HG02642 (cell line): ENCODE measurements around the gene ARSG.
"Not testable (repeated sequence)": the region's sequence is repeated elsewhere in the genome, so short reads cannot be mapped to it uniquely, and the experiment has no call there.

ENCODE experiments used
- ATAC-seq: cut with Tn5 transposase; IDR thresholded peaks from one replicate; pipeline ENCODE4 v1.9.1; 2021; ENCODE audit warnings: mild to moderate bottlenecking; ENCODE audit not compliant: unreplicated experiment, poor library complexity

Gene ARSG

DNA sequence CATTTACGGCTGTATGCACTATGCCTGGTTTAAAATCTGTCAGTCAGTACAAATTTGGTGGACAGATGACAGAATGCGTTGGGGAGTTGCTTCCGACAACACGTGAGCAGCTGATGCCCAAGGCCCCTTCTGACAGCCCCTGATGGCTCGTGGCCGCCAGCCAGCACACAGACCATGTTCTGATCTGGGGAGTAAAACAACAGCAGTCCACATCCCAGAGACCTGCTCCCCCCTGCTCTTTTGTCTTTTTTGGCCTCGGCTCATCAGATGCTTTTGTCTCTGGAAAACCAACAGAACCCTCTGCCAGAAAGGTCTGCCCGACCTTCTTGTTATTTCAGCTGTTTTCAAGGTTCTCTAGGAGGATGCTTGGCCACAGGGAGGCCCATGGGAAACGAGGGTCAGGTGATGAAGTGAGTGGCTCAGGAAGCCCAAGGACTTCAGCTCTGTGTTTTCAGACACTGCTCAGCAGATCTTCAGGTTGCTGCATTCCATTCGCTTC lies 10.8 kb downstream of the ARSG start:
- ATAC-seq = no peak

DNA sequence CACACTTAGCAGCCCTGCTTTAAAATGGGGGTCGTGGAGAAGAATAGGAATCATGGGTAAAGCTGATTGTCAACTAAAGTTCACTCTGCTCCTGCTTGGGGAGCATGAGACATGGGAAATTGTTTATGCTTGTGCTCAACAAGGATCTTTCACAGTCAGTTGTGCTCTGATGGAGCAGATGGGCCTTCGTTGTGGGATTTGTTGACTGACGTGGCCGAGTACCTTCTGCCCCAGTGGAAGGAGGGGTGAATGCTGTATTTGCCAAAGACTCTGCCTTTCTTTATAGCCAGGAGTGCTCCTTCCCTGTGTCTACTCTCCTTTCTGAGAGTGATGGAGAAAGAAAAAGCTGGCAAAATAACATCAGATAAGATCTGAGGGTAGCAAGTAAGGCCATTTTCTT lies 11.4 kb downstream of the ARSG start:
- ATAC-seq = no peak

DNA sequence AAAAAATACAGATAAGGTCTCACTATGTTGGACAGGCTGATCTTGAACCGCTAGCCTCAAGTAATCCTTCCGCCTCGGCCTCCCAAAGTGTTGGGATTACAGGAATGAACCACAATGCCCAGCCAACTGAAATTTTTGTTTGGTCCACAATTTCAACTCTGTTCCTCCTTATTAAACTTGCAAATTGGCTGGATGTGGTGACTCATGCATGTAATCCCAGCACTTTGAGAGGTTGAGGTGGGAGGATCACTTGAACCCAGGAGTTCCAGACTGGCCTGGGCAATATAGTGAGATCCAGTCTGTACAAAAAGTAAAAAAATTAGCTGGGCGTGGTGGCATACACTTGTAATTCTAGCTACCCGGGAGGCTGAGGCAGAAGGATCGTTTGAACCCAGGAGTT lies 13.4 kb downstream of the ARSG start:
- ATAC-seq = no peak

DNA sequence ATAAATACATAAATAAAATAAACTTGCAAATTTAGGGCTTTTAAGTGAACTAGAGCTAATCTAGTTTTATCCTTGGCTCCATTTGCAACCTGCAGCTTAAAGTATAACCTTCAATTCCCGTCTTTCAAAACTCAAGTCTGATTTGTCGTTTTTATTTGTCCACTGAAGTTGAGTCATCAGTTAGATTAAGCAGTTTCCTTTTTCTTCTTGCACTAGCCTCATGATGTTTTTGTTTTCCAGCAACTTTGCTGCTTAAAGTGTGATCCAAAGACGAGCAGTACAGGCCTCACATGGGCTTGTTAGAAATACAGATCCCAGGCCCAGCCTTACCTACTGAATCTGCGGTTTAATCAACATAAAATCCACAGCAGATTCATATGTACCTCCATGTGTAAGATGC lies 13.8 kb downstream of the ARSG start:
- ATAC-seq = no peak

DNA sequence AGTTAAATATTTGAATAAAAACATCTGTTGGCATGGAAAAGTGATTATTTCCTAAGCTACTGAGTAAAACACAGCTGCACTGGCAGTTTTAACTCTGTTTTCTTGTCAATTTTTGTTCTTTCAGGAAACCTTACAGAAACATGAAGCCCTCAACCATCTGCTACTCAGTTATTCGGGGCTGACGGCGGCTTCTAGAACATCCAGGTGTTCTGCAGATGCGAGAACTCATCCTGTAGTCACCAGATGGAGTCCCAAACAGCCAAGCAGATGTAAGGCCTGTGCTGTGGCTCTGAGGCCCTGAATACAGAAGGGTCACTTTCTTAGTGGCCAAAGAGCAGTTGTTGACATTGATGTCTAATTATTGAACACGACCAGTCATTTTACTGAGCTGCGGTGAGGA lies 15.5 kb downstream of the ARSG start:
- ATAC-seq = no peak

DNA sequence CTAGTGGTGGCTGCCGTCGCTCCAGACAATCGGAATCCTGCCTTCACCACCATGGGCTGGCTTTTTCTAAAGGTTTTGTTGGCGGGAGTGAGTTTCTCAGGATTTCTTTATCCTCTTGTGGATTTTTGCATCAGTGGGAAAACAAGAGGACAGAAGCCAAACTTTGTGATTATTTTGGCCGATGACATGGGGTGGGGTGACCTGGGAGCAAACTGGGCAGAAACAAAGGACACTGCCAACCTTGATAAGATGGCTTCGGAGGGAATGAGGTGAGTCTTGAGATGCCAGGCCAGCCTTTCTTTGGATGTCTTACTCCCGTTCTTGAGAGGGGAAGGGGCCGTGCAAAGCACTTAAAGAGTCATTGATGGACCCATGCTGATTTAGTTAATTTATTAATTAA lies 16.1 kb downstream of the ARSG start:
- no peak for ATAC-seq

DNA sequence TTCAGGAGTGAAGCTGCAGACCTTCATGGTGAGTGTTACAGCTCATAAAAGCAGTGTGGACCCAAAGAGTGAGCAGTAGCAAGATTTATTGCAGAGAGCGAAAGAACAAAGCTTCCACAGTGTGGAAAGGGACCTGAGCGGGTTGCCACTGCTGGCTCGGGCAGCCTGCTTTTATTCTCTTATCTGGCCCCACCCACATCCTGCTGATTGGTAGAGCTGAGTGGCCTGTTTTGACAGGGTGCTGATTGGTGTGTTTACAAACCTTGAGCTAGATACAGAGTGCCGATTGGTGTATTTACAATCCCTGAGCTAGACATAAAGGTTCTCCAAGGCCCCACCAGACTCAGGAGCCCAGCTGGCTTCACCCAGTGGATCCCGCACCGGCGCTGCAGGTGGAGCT lies 17.2 kb downstream of the ARSG start:
- not testable (repeated sequence) for ATAC-seq

DNA sequence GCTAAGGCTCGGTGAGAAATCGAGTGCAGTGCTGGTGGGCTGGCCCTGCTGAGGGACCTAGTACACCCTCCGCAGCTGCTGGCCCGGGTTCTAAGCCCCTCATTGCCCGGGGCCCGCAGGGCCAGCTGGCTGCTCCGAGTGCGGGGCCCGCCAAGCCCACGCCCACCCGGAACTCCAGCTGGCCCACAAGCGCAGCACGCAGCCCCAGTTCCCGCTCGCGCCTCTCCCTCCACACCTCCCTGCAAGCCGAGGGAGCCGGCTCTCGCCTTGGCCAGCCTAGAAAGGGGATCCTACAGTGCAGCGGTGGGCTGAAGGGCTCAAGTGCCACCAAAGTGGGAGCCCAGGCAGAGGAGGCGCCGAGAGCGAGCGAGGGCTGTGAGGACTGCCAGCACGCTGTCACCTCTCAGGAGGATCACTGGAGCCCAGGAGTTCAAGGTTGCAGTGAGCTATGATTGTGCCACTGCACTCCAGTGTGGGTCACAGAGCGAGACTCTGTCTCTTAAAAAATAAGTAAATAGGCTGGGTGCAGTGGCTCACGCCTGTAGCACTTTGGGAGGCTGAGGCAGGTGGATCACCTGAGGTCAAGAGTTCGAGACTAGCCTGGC lies 17.9 kb downstream of the ARSG start:
- ATAC-seq = not testable (repeated sequence)

DNA sequence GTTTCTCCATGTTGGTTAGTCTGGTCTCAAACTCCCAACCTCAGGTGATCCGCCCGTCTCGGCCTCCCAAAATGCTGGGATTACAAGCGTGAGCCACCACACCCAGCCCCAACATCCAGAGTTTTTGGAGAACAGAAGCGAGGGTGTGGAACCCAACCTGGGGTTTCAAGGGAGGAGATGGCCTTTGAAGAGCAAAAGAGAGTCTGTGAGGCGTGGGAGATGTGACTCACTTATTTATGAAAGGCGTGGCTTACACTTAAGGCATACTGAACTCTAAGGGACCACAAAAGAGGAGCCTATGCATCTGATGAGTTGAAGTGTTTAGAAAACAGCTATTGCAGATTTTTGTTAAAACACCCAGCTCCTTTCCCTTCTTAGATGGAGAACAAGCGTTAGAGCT lies 18.9 kb downstream of the ARSG start:
- no peak for ATAC-seq

DNA sequence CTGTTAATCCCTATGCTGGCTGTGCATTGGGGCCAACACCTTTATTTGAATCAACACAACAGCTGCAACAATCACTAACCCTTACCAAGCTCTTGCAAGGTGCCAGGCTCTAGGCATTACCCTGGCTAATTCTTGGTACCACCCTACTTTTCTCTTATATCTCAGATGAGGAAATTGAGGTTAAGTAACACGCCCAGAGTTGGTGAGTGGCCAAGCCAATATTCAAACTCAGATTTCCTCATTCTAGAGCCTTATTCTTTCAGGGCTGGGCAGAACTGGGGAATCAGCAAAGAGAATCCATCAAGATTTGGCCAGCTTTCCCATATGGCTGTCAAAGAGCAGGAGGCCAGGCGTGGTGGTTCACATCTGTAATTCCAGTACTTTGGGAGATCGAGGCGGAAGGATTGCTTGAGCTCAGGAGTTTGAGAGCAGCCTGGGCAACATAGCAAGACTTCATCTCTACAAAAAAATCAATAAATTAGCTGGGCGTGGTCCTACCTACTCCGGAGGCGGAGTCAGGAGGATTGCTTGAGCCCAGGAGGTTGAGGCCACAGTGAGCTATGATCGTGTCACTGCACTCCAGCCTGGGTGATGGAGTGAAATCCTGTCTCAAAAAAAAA lies 23.7 kb downstream of the ARSG start:
- no peak for ATAC-seq

DNA sequence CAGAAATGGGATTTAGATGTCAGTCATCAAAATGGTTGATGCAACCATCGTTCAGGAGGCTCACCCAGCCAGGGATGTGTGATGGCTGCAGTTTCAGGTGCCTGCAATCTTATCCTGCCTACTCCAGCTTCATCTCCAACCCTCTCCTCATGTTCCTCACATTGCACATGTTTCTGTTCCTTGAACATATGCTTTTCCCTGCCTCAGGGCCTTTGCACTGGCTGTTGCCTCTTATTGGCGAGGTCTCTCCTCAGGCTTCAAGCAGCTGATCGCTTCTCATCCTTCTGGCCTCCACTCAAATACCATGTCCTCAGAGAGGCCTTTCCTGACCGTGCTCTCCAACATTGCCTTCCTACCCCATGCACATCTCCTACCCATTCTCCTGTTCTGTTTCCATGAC lies 24.6 kb downstream of the ARSG start:
- no peak for ATAC-seq

DNA sequence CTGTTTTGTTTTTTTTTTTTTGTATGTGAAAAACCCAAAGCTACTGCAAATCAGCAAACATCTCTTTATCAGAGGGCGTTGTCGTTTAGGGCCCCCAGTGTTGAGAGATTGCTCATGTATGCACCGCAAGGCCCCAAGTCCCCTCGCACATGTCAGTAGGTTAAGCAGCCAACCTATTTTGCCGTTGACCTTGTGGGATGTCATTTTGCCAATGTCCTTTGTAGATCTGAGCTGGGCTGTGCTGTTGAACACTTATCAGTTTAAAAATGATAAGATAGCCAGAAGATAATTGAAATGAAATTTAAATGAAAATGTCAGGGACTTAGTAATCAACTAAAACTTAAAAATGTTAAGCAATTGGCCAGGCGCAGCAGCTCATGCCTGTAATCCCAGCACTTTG lies 26.2 kb downstream of the ARSG start:
- ATAC-seq = no peak

DNA sequence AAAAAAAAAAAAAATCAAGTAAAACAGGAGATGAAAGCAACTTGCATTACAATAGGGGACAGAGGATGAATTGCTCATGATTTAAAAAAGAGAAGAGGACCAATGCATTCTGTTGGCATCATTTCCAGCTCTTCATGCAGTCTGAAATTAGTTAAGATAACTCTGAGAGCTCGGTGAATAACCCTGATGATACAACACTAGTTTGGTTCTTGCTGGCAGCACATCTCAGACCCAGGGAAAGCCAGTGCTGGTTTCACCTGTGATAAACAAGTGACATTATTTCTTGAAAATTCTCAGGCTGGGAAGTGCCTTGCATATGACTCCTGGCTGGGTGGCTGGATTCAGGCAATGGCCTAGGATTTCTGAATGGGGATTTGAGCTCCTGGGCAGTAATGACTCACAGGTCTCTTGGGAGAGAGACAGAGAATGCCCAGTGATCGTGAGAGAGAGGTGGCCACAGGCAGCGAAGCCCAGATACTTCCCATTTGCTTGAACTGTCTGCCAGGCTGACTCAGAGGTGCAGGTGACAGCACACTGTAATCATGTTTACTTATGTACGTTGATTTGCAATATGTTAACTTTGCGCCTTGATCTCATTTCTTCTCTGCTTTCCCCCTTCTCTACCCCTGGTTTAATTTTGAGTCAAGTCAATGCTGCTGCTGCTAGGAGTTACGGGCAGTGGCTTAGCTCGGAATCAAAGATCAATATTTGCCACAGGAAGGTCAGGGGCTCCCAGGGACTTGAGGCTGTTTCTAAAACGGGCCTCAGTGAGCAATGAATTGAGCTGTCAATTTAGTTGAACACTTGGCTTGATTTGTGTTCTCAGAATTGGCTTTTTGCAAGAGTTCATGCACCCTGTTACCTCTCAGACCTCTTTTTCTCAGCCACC lies 27.1 kb downstream of the ARSG start:
- no peak for ATAC-seq

DNA sequence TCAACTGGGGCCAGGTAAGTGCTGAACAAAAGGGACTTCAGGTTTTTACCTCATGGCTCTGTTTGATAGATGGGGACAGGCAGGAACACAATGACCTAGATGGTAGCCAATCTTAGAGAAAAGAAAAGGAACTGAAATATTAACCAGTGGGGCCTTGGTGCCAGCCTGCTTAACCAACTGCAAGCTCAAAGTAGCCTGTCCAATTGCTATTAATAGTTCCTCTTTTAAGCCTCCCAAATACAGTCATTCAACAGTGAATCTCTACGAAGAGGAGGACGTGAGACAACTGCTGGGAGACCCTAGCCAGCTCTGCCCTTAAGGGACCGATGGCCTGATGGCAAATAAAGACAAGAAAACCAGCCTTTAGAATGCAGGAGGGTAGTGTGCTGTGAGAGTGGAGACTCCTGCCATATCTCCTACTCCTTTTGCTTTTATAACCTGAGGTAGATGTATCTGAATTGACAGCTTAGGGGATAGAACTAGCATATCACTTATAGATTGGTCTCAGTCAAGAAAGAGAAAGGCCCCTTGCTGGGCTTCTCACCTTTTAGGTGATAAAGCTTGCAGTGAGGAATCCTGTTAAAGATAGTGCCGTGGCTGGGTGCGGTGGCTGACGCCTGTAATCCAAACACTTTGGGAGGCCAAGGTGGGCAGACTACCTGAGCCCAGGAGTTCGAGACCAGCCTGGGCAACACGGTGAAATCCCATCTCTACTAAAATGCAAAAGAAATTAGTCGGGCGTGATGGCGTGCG lies 28.3 kb downstream of the ARSG start:
- ATAC-seq = no peak

DNA sequence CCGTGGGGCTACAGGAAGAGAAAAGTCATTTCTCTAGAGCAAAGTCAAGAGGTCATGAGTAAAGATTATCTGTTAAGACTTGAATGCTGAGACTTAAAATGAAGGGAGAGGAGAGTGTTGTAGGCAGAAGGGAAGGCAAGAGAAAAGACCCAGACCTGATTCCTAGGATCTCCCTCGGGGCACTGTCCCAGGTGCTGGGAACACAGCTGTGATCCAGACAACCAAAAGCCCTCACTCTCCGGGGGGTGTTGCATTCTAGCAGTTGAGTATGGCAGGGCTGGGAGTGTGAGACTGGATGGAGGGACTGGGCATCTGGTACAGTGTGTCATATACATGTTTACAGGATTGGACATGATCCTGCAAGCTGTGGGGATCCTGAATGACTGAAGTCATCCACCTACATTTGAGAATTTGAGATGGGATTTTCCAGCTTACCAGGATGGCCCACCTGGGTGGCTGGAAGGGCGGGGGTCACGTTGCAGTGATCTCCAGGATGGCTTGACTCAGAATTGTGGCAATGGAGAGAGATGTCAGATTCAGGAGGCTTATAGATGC lies 29.1 kb downstream of the ARSG start:
- ATAC-seq = no peak

DNA sequence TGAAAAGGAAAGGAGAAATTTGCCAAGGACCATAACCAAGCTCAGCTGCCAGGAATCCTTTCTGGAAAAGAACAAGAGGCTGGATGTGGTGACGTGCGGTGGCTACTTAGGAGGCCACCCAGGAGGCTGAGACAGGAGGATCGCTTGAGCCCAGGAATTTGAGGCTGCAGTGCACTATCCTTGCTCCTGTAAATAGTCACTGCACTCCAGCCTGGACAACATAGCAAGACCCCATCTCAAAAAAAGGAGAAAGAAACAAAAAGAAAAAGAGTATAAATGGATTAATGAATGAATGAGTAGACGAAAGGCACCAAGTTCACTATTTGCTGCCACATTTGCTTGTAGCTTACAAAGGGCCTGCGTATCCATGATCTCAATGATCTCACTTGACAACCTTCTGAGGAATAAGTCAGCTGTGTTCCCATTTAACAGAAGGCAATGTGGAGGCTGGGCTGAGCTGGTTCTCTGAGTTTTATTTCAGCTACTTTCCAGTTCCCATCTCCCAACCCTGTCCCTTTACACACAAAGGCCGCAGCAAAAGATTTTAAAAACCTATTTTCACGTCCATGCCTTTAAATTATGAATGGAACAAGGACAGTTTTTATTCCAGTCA lies 29.8 kb downstream of the ARSG start:
- ATAC-seq = no peak

DNA sequence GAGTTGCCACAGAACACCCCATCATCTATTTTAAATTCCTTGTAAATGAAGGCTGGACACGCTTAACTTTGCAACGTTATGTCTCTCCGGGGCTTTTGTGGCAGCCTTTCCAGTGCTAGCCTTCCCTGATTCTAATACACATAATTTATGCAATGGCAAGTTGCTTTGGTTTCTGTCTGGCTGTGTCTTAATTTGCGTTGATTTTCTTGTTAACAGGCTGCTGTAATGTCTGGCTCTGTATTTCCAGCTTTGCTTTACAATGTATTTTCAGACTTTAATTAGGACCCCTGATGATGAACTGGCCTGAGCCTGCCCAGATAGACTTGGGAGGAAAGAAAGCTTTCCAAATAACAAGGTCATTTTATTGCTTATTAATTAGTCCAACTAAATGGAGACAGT lies 30.3 kb downstream of the ARSG start:
- ATAC-seq = no peak

DNA sequence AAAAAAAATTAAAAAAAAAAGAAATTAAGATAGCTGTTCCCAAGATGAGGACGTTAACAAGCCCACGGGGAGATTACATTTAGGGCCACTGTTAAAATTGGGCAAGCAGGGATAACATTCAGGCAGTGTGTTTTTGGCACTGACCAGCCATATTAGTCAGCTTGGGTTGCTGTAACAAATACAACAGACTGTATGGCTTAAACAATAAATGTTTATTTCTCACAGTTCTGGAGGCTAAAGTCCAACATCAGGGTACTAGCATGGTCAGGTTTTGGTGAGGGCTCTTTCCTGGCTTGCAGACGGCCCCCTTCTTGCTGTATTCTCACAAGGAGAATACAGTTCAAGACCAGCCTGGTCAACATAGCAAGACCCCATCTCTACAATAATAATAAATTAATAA lies 31.3 kb downstream of the ARSG start:
- no peak for ATAC-seq

DNA sequence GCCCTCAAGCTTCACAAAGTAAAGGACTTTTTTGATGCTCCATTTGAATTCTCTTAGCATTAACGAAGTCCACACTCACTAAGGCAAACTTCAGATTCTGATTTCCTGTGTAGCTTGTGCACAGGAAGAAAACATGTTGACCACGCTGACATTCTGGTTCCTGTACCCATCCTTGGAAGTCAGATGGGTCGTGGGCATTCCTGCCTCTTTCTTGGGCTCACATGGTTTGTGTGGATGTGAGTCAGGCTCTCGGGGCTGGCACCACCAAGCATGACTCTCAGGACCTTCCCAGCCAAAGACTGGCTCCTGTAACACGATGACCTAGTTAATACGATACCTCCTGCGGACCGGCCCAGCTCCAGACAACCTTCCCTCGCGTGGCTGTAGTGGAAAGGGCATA lies 32.8 kb downstream of the ARSG start:
- no peak for ATAC-seq
